OCI-LY3 (cell line): ENCODE measurements around the gene CT47C1.

Experiments used
- H2AFZ ChIP-seq: fragments of 200-600, 300-600 bp; shearing (Covaris generic); 2 replicates; pipeline ENCODE4 v1.6.0; 2014; ENCODE audit warnings: antibody characterized with exemption, low read depth, low read length
- H3K27ac ChIP-seq: fragments of 200-600, 300-600 bp; sonication (generic); 2 replicates; pipeline ENCODE4 v1.5.1; 2014; ENCODE audit warnings: mild to moderate bottlenecking, low read length, moderate library complexity, mixed read lengths
- H3K27me3 ChIP-seq: fragments of 200-600, 300-600 bp; sonication (generic); 2 replicates; pipeline ENCODE4 v1.6.1; 2014; ENCODE audit warnings: low read depth, low read length, mixed read lengths
- H3K36me3 ChIP-seq: fragments of 200-600, 300-600 bp; sonication (generic); replicated peaks from 2 replicates; pipeline ENCODE3; 2014; ENCODE audit warnings: low read depth, low read length, mixed read lengths
- H3K4me1 ChIP-seq: fragments of 300-600, 200-600 bp; sonication (generic); 2 replicates; pipeline ENCODE4 v1.6.1; 2014; ENCODE audit warnings: low read length, mixed read lengths
- H3K4me2 ChIP-seq: fragments of 200-600, 300-600 bp; sonication (generic); 2 replicates; pipeline ENCODE4 v1.6.1; 2014; ENCODE audit warnings: low read length, mixed read lengths
- H3K4me3 ChIP-seq: fragments of 300-600, 200-600 bp; sonication (generic); 2 replicates; pipeline ENCODE4 v1.5.1; 2014; ENCODE audit warnings: antibody characterized with exemption, mild to moderate bottlenecking, low read length, moderate library complexity
- H3K79me2 ChIP-seq: fragments of 300-600, 200-600 bp; shearing (Covaris generic); 2 replicates; pipeline ENCODE4 v1.6.1; 2014; ENCODE audit warnings: mild to moderate bottlenecking, low read length, mixed read lengths
- H3K9ac ChIP-seq: fragments of 300-600, 200-600 bp; shearing (Covaris generic); 2 replicates; pipeline ENCODE4 v1.6.0; 2014; ENCODE audit warnings: mild to moderate bottlenecking, low read length, moderate library complexity
- H3K9me3 ChIP-seq: fragments of 200-600, 300-600 bp; shearing (Covaris generic); 2 replicates; pipeline ENCODE4 v1.6.1; 2014; ENCODE audit warnings: low read length, mixed read lengths; ENCODE audit not compliant: insufficient read depth
- H4K20me1 ChIP-seq: fragments of 200-600, 300-600 bp; sonication (generic); 2 replicates; pipeline ENCODE4 v1.6.1; 2016; ENCODE audit warnings: low read length, mixed read lengths; ENCODE audit not compliant: insufficient read depth
- EZH2phosphoT487 ChIP-seq: fragments of 200-600 bp; shearing (Covaris generic); IDR thresholded peaks from 2 replicates; pipeline ENCODE4 v1.6.1; 2018; ENCODE audit warnings: antibody characterized with exemption, mixed run types, low read depth
- TF ChIP-seq, protein P1 (sequence below): fragments of 200-600, 300-600 bp; sonication (generic); IDR thresholded peaks from 2 replicates; pipeline ENCODE4 v1.5.1; 2014; ENCODE audit warnings: antibody characterized with exemption, low read length, low read depth

The CT47C1 gene

DNA sequence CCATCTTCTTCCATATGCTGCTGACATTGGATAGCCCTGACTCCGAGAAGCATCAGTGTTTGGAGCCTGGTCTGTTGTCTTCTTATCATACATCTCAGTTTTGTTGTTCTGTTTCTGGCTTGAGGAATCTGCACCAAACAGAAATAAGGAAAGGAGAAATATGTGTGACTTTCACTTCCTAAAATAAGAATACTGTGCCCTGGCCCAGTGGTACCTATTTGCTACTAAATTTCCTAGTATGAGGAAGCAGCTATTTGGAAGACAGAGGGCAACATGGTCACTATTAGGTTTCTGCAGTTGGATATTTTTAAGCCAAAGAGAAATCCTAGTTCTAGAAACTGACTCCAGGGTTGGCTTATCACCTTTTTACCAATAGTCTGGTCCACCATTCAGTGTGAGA is 16.8 kb downstream of the CT47C1 start:
- Histone ChIP-seq H3K4me1 (peaks cover 11% of the 10 kb centered on the region), H3K36me3 (no peaks in the 10 kb centered on the region), H4K20me1 (no peaks in the 10 kb centered on the region), H3K27me3 (peaks cover 25% of the 10 kb centered on the region), H3K9ac (no peak overlapping the region), H3K27ac (no peak overlapping the region), H3K9me3 (no peaks in the 10 kb centered on the region), H3K4me2 (no peak overlapping the region), H3K79me2 (no peaks in the 10 kb centered on the region), H3K4me3 (no peak overlapping the region), H2AFZ (no peak overlapping the region)
- TF ChIP-seq EZH2phosphoT487, result no peak
- TF ChIP-seq, protein P1, sequence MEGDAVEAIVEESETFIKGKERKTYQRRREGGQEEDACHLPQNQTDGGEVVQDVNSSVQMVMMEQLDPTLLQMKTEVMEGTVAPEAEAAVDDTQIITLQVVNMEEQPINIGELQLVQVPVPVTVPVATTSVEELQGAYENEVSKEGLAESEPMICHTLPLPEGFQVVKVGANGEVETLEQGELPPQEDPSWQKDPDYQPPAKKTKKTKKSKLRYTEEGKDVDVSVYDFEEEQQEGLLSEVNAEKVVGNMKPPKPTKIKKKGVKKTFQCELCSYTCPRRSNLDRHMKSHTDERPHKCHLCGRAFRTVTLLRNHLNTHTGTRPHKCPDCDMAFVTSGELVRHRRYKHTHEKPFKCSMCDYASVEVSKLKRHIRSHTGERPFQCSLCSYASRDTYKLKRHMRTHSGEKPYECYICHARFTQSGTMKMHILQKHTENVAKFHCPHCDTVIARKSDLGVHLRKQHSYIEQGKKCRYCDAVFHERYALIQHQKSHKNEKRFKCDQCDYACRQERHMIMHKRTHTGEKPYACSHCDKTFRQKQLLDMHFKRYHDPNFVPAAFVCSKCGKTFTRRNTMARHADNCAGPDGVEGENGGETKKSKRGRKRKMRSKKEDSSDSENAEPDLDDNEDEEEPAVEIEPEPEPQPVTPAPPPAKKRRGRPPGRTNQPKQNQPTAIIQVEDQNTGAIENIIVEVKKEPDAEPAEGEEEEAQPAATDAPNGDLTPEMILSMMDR, result no peak

DNA sequence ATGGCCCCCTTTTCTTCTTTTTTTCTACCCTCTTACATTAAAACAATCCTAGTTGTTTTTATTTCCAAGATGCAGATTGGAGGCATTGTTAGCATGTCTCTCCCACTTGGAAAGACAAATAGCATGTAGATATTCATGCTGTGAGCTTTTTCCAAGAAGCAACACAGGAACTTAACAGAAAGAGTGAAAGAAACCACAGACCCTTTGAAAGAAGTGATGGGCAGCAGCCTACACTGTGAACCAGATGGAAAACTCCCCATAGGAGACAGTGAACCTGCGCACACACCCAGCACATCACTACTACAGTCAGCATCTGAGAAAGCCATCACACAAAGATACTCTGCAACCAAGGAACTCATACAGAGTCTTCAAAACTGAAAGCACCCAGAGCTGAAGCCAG is 17.8 kb downstream of the CT47C1 start:
- no peak for TF ChIP-seq EZH2phosphoT487
- TF ChIP-seq, protein P1, result no peak
- H3K4me2 ChIP-seq, result no peak overlapping the region
- no peaks in the 10 kb centered on the region for H3K79me2 ChIP-seq
- H3K27ac ChIP-seq, result no peak overlapping the region
- no peak overlapping the region for H2AFZ ChIP-seq
- no peaks in the 10 kb centered on the region for H4K20me1 ChIP-seq
- H3K9ac ChIP-seq, result no peak overlapping the region
- H3K36me3 ChIP-seq, result no peaks in the 10 kb centered on the region
- H3K9me3 ChIP-seq, result no peaks in the 10 kb centered on the region
- peaks cover 11% of the 10 kb centered on the region for H3K4me1 ChIP-seq
- H3K27me3 ChIP-seq, result peaks cover 25% of the 10 kb centered on the region
- no peak overlapping the region for H3K4me3 ChIP-seq

DNA sequence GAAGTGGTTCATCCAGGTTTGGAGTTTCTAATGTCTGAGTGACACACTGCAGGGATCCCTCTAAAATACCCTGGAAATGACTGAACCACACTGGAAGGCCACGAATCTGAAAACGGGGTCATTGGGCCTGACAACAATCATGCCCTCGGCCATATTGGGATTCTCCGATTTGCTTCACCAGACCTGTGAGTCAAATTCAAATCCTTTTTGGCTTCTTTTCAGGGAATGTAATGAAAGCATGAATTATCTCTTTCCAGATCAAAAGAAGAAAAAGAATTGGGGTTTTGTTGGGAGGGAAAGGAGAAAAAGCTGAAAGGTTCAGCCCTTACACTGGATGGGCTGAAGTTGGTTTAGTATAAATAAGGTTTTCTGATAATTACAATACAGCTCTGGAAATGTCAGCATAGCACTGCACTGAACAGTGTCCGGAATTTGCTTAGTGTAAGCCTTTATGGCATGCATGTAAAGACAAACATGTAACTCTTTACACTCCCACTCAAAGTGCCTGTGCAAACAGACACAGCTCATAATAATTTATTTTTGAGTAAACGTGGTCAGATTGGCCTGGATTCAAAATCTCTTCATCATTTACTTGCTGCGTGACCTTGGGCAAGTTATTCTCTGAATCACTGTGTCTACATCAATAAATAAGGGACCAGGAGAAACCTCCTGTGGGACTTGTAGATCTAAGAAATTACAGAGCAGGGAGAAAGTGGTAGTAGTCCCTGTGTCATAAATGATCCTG is 21.4 kb downstream of the CT47C1 start:
- Histone ChIP-seq H3K4me1 (peaks cover 11% of the 10 kb centered on the region), H3K4me3 (no peak overlapping the region), H3K36me3 (no peaks in the 10 kb centered on the region), H4K20me1 (no peaks in the 10 kb centered on the region), H3K27me3 (peaks cover 15% of the 10 kb centered on the region), H3K9me3 (no peaks in the 10 kb centered on the region), H3K9ac (no peak overlapping the region), H2AFZ (no peak overlapping the region), H3K79me2 (no peaks in the 10 kb centered on the region), H3K27ac (no peak overlapping the region), H3K4me2 (no peak overlapping the region)
- TF ChIP-seq, protein P1, result no peak
- no peak for TF ChIP-seq EZH2phosphoT487

DNA sequence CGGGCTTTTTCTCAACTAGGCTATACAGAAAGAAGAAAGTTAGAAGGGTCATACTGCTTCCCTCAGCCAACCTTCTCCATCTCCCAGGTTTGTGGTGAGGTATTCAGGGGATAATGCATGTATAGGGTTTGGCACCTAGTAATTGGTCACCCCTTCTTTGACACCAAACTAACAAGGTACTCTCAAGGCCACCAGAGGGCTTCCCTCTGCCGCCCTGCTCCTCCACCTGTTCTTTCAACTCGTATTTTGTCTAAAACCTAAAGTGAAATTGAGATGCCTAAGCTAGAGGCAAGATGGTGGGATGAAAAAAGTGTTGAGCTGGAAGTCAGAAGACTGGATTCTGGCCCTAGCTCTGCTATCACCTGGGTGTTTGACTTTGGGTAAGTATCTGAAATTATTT is 22.0 kb downstream of the CT47C1 start:
- Histone ChIP-seq H3K27me3 (peaks cover 15% of the 10 kb centered on the region), H3K9ac (no peak overlapping the region), H3K9me3 (no peaks in the 10 kb centered on the region), H3K4me1 (peaks cover 4% of the 10 kb centered on the region), H3K36me3 (no peaks in the 10 kb centered on the region), H3K27ac (no peak overlapping the region), H3K4me3 (no peak overlapping the region), H3K4me2 (no peak overlapping the region), H2AFZ (no peak overlapping the region), H4K20me1 (no peaks in the 10 kb centered on the region), H3K79me2 (no peaks in the 10 kb centered on the region)
- TF ChIP-seq, protein P1, result peak; percentile 14; the same call in 1 of the 2 replicates
- TF ChIP-seq EZH2phosphoT487, result no peak
